ENCODE data around the gene GHRH. TPM values are rescaled to one million over a fixed set of nuclear protein-coding genes. Genes with fewer than 3 reads are reported as not detected.

GHRH gene
- total and polyA plus RNA-seq, 4 donors: not detected

DNA sequence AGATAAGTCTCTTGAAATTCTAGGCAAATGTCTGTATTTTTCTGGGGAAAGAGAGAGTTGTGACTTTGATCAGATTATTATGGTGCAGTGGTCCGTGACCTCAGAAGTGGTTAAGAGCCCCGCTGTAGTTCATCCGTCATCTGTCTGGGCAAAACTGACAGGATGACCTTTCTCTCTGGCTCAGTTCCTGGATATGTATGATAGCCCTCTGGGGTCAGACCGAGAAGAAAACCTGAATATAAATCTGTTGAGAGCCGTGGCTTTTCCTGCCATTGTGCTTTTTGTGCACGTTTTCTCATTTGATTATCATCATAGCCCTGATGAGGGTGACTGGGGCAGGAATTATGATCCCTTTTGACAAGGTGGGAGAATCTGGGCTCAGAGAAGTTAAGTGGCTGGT, 26.5 kb downstream of the GHRH start:
- TF ChIP-seq, protein P1, sequence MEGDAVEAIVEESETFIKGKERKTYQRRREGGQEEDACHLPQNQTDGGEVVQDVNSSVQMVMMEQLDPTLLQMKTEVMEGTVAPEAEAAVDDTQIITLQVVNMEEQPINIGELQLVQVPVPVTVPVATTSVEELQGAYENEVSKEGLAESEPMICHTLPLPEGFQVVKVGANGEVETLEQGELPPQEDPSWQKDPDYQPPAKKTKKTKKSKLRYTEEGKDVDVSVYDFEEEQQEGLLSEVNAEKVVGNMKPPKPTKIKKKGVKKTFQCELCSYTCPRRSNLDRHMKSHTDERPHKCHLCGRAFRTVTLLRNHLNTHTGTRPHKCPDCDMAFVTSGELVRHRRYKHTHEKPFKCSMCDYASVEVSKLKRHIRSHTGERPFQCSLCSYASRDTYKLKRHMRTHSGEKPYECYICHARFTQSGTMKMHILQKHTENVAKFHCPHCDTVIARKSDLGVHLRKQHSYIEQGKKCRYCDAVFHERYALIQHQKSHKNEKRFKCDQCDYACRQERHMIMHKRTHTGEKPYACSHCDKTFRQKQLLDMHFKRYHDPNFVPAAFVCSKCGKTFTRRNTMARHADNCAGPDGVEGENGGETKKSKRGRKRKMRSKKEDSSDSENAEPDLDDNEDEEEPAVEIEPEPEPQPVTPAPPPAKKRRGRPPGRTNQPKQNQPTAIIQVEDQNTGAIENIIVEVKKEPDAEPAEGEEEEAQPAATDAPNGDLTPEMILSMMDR (IDR thresholded peaks at IDR 0.05; ENCODE audit: control extremely low read depth, extremely low read depth): no peak
- 77 to 88% methylated on average over 6 of the region's 6 CpGs for WGBS, 2 donors
- H3K4me1 ChIP-seq (ENCODE audit: control insufficient read depth in 5 of 5, insufficient read depth in 5 of 5, low read length in 5 of 5): peaks cover 0 to 14% (median 0%) of the 10 kb centered on the region in 5 donors
- H3K27ac ChIP-seq (ENCODE audit: low read depth in 1 of 2, low read length in 1 of 2): no peak overlapping the region
- DNase-seq: no peak
- ATAC-seq (ENCODE audit: insufficient read depth, low FRiP score): no peak
- no peaks in the 10 kb centered on the region for H3K27me3 ChIP-seq (ENCODE audit: control insufficient read depth in 3 of 3, insufficient read depth in 3 of 3, low read length in 2 of 3)
- H3K9me3 ChIP-seq (ENCODE audit: control insufficient read depth in 4 of 4, insufficient read depth in 3 of 4, low read length in 3 of 4): no peaks in the 10 kb centered on the region
- no peak overlapping the region for H3K4me3 ChIP-seq
- H3K9ac ChIP-seq (ENCODE audit: insufficient read depth in 1 of 2, low read length in 2 of 2): no peak overlapping the region
- H3K36me3 ChIP-seq (ENCODE audit: control insufficient read depth in 4 of 4, insufficient read depth in 4 of 4, low read length in 4 of 4): peaks cover 27 to 68% (median 47%) of the 10 kb centered on the region in 4 donors

DNA sequence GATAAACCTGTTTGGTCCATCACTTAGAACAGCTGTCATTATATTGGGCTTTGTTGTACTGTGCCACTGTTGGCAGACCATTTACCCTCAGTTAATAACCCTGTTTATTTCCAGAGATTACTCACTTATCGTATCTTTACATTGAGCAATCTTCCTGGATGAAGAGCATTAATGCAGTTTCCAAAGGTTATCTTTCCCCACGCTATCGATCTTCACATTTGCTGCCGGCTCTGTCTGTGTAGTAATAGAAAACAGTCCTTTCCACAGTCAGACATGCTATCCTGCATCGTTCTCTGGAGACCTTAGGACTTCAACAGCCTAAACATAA, 27.4 kb downstream of the GHRH start:
- Histone ChIP-seq H3K27me3 (ENCODE audit: control insufficient read depth in 3 of 3, insufficient read depth in 3 of 3, low read length in 2 of 3) (no peaks in the 10 kb centered on the region), H3K4me1 (ENCODE audit: control insufficient read depth in 5 of 5, insufficient read depth in 5 of 5, low read length in 5 of 5) (peaks cover 0 to 12% (median 0%) of the 10 kb centered on the region in 5 donors), H3K4me3 (no peak overlapping the region), H3K27ac (ENCODE audit: low read depth in 1 of 2, low read length in 1 of 2) (no peak overlapping the region), H3K9me3 (ENCODE audit: control insufficient read depth in 4 of 4, insufficient read depth in 3 of 4, low read length in 3 of 4) (no peaks in the 10 kb centered on the region), H3K9ac (ENCODE audit: insufficient read depth in 1 of 2, low read length in 2 of 2) (no peak overlapping the region), H3K36me3 (ENCODE audit: control insufficient read depth in 4 of 4, insufficient read depth in 4 of 4, low read length in 4 of 4) (peaks cover 29 to 67% (median 48%) of the 10 kb centered on the region in 4 donors)
- TF ChIP-seq, protein P1 (IDR thresholded peaks at IDR 0.05; ENCODE audit: control extremely low read depth, extremely low read depth): no peak
- 92 to 94% methylated on average over 5 of the region's 5 CpGs for WGBS, 2 donors
- no peak for DNase-seq
- ATAC-seq (ENCODE audit: insufficient read depth, low FRiP score): no peak

DNA sequence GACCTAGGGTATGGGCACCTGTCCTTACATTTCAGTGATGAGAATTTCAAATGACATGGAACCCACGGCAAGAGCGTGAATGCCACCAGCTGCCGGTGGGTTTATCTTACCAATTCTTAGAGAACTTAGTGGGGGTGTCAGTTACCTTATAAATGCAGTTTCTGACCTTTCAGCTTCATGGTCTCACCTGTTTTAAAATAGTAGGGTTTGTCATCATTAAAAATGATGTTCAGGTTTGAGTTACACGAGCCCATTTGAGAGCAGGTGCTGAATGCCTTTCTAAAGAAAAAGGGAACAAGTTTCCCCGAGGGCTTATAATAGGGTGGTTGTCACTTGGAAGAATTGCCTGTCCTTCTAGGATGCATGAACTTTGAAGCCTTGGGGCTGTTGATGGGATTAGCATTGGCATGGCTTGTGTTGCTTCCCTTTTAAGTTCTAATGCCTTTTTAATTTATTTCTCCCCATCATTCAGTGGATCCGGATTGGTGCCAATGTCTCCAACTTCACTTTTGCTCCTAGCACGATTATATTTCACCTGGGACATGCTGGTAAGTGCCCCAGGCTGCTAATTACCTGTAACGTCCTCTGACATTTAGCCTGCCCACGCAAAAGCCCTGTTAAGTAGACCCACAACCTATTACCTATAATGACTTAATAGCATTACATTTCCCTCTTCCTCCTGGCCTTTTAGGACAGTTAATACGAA, 27.9 kb downstream of the GHRH start:
- Histone ChIP-seq H3K27me3 (ENCODE audit: control insufficient read depth in 3 of 3, insufficient read depth in 3 of 3, low read length in 2 of 3) (no peaks in the 10 kb centered on the region), H3K4me3 (no peak overlapping the region), H3K27ac (ENCODE audit: low read depth in 1 of 2, low read length in 1 of 2) (no peak overlapping the region), H3K9me3 (ENCODE audit: control insufficient read depth in 4 of 4, insufficient read depth in 3 of 4, low read length in 3 of 4) (no peaks in the 10 kb centered on the region), H3K9ac (ENCODE audit: insufficient read depth in 1 of 2, low read length in 2 of 2) (no peak overlapping the region), H3K36me3 (ENCODE audit: control insufficient read depth in 4 of 4, insufficient read depth in 4 of 4, low read length in 4 of 4) (peaks cover 31 to 70% (median 49%) of the 10 kb centered on the region in 4 donors), H3K4me1 (ENCODE audit: control insufficient read depth in 5 of 5, insufficient read depth in 5 of 5, low read length in 5 of 5) (peaks cover 0 to 7% (median 0%) of the 10 kb centered on the region in 5 donors)
- ATAC-seq (ENCODE audit: insufficient read depth, low FRiP score) (no peak), DNase-seq (no peak)
- 93 to 94% methylated on average over 10 of the region's 10 CpGs for WGBS, 2 donors
- TF ChIP-seq, protein P1 (IDR thresholded peaks at IDR 0.05; ENCODE audit: control extremely low read depth, extremely low read depth): no peak

All from lung (tissue), 12 donors.